AG09319 (cell line): ENCODE results near the gene RNU6-9.

Source experiments
- DNase-seq: peaks from one replicate; pipeline ENCODE4 v3.0.0-alpha.2; 2010; ENCODE audit warnings: low read depth; ENCODE audit errors: extremely low read depth
- TF ChIP-seq, protein P1 (sequence below): IDR thresholded peaks from 2 replicates; pipeline ENCODE4 v1.5.1; 2011; ENCODE audit warnings: low read depth, mild to moderate bottlenecking, inconsistent platforms, low read length, moderate library complexity

The RNU6-9 gene

DNA sequence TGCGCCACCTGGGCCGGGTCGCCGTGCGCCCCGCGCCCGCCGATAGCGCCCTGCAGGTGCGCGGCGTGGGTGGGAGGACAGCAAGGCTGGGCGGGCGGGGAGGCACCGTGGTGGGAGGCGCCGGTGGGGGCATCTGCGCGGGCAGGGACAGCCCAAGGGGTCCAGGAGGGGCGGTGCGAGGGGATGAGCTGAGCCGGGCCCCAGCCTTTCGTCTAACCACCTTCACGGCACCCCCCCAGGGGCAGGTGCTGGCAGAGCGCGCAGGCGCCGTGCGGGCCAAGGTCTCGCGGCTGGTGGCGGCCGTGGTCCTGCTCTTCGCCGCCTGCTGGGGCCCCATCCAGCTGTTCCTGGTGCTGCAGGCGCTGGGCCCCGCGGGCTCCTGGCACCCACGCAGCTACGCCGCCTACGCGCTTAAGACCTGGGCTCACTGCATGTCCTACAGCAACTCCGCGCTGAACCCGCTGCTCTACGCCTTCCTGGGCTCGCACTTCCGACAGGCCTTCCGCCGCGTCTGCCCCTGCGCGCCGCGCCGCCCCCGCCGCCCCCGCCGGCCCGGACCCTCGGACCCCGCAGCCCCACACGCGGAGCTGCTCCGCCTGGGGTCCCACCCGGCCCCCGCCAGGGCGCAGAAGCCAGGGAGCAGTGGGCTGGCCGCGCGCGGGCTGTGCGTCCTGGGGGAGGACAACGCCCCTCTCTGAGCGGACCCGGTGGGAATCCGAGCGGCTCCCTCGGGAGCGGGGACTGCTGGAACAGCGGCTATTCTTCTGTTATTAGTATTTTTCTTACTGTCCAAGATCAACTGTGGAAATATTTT is 27.0 kb downstream of the RNU6-9 start:
- no peak for DNase-seq
- TF ChIP-seq, protein P1, sequence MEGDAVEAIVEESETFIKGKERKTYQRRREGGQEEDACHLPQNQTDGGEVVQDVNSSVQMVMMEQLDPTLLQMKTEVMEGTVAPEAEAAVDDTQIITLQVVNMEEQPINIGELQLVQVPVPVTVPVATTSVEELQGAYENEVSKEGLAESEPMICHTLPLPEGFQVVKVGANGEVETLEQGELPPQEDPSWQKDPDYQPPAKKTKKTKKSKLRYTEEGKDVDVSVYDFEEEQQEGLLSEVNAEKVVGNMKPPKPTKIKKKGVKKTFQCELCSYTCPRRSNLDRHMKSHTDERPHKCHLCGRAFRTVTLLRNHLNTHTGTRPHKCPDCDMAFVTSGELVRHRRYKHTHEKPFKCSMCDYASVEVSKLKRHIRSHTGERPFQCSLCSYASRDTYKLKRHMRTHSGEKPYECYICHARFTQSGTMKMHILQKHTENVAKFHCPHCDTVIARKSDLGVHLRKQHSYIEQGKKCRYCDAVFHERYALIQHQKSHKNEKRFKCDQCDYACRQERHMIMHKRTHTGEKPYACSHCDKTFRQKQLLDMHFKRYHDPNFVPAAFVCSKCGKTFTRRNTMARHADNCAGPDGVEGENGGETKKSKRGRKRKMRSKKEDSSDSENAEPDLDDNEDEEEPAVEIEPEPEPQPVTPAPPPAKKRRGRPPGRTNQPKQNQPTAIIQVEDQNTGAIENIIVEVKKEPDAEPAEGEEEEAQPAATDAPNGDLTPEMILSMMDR = no peak

DNA sequence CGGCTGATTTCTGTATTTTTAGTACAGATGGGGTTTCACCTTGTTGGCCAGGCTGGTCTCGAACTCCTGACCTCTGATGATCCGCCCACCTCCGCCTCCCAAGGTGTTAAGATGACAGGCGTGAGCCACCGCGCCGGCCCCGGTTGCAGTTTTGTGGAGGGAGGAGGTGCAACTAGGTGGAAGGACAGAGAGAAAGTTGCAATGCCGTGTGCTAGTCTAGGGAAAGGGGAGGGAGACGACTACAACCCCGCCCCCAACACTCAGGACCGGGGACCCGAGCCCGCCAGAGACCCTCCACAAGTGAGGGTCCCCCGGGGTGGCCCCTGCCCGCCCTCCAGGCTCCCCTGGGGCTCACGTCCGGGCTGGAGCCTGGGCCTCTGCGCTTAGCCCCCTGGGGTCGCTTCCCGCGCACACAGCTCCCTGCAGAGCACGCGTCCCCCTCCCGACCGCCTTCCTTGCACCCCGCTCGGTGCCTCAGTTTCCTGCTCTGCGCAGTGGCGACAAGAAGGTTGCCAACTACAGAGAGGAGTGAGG is 31.3 kb downstream of the RNU6-9 start:
- DNase-seq = no peak

DNA sequence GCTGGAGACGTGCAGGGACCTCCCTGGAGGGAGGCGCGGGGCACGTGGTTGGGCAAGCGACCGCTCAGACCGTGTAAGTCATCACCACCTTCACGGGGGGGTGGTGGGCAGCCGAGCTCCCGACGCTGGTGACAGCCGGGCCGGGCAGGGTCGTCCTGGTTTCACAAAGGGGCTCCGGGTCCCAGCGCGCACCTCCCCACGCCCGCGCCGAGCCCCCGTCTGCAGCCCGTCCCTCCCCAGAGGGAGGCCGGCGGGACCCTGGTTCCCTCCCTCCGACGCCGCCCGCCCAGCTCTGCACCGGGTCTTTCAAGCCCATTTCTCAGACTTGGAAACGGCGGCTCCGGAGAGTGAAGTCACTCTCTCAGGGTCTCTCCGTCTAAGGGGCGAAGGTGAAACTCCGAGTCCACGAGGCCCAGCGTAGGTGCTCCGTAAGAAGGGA is 31.8 kb downstream of the RNU6-9 start:
- TF ChIP-seq, protein P1 = no peak

More for the DNA sequence above, 31.3 kb downstream of the RNU6-9 start:
- TF ChIP-seq, protein P1 = no peak

DNA sequence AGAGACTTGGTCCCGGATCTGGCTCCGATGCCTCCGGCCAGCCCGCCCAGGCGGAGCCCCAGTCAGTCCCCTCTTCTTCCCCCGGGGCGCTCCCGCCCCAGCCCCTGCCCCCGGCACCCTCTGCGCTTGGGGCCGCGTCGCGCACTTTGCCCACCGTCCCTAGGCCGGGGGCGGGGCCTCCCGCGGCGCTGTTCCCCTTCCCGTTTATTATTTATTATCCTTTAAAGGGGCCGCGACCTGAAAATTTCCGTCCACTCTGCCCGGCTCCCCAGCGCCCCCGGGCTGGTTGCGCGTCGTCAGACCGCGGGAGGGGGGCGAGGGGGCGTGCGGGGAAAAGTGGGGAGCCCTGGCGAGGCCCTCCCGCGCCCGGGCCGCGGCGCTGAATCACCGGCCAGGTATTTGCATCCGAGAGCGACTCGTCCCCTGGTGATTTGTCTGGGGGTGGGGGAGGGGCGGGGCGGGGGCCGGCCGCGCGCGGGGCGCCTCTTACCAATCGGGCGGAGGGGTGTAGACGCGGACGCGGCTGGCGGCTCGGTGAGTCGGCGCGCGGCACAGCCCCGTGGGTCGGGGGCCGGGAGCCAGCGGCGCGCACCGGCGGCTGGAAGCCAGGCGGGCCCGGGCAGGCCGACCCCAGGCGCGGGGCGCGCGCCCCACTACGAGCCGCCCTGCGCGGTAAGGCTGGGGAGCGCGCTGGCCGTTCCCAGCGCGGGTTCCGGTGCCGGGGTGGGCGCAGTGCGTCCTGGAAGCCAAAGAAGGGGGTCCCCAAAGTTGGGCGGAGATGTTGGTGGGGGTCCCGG is 32.4 kb downstream of the RNU6-9 start, which contains the start of gene ARID3A:
Gene ARID3A, plus strand, starts transcription at position 510 of the 797 bp plus-strand sequence. CDS start 3,494 bp downstream, outside the sequence.
- DNase-seq = no peak

More for the DNA sequence above, 31.8 kb downstream of the RNU6-9 start:
- DNase-seq = no peak

DNA sequence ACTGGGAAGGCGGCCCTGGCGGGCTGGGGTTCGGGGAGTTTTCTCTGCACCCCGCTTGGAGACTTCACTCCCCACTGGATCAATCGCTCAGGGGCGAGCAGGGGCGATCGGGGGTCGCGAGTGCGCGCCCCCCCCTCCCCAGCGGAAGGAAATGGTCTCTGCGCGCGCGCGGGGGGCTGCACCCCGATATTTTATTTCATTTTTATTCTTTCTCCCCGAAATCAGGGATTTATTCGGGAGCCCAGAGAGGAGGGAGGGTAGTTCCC is 33.0 kb downstream of the RNU6-9 start:
- DNase-seq = no peak
- TF ChIP-seq, protein P1 = no peak

More for the DNA sequence above, 32.4 kb downstream of the RNU6-9 start, which contains the start of gene ARID3A:
- TF ChIP-seq, protein P1 = no peak

DNA sequence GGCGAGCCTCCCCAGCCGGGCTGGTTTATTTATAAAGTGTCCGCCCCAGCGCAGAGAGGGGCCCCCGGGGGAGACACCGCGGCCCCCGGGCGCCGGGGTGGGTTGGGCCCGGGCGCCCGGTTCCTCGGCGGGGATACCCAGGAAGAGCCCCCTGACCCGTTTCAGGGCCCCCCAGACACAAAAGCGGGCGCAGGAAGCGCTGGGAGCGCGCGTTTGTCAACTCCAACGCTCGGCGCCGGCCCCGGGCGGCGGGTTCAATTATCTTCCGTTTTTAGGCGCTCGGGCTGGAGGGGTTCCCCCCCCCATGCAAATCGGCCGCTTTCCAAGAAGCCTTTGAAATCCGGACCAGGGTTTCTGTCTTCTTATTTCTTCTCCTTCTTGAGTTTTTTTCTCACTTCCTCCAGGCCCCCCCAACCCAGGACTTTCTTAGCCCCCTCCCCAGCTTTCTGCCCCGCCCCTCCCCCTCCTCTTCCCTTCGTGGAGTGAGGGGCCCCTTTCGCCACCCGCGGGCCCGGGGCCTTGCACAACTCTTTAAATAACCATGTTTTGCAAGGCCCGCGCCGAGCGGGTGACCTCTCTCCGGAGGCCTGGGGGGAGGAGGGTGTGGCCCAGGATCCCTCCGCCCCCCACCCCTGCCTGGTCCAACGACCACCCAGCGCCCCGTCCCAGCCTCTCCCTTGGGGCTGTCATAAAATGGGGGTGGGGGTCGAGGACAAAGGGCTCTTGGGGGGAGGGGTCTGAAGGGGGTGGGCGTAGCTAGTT is 33.5 kb downstream of the RNU6-9 start:
- DNase-seq = no peak
- TF ChIP-seq, protein P1 = no peak
